GM06990 (cell line): ENCODE data around the gene COL23A1.
A peak's percentile ranks its signal among the peaks of the same experiment; 100 is the strongest.

Experiments
- DNase-seq: peaks from one replicate; pipeline ENCODE4 v3.0.0-alpha.2; 2011; ENCODE audit not compliant: insufficient read length; ENCODE audit errors: extremely low read depth
- H3K27me3 ChIP-seq: replicated peaks from 2 replicates; pipeline ENCODE4 v1.6.0; 2011; ENCODE audit warnings: low read length; ENCODE audit not compliant: control insufficient read depth, insufficient read depth
- H3K36me3 ChIP-seq: 2 replicates; pipeline ENCODE4 v1.5.1; 2011; ENCODE audit warnings: low read length; ENCODE audit not compliant: control insufficient read depth, insufficient read depth
- H3K4me3 ChIP-seq: replicated peaks from 2 replicates; pipeline ENCODE4 v1.5.1; 2011; ENCODE audit warnings: low read depth, mild to moderate bottlenecking, control low read depth, low read length
- TF ChIP-seq, protein P1 (sequence below): IDR thresholded peaks from 2 replicates; pipeline ENCODE4 v1.5.1; 2011; ENCODE audit warnings: low read length, control low read depth, mild to moderate bottlenecking, inconsistent platforms; ENCODE audit not compliant: insufficient read depth, poor library complexity, severe bottlenecking

COL23A1 gene

DNA sequence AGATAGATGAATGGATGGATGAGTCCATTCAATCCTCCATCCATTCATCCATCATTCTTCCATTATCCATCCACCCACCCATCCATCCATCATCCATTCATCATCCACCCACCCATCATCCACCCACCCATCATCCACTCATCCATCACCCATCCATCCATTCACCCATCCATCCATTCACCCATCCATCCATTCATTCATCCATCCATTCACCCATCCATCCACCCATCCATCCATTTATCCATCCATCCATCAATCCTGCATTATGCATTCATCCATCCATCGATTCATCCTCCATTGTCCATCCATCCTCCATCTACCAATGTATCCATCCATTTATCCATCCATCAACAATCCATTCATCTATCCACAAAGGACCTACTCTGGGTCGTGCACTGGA, 344.8 kb downstream of the COL23A1 start:
- H3K27me3 ChIP-seq = no peaks in the 10 kb centered on the region
- TF ChIP-seq, protein P1, sequence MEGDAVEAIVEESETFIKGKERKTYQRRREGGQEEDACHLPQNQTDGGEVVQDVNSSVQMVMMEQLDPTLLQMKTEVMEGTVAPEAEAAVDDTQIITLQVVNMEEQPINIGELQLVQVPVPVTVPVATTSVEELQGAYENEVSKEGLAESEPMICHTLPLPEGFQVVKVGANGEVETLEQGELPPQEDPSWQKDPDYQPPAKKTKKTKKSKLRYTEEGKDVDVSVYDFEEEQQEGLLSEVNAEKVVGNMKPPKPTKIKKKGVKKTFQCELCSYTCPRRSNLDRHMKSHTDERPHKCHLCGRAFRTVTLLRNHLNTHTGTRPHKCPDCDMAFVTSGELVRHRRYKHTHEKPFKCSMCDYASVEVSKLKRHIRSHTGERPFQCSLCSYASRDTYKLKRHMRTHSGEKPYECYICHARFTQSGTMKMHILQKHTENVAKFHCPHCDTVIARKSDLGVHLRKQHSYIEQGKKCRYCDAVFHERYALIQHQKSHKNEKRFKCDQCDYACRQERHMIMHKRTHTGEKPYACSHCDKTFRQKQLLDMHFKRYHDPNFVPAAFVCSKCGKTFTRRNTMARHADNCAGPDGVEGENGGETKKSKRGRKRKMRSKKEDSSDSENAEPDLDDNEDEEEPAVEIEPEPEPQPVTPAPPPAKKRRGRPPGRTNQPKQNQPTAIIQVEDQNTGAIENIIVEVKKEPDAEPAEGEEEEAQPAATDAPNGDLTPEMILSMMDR = no peak
- DNase-seq = no peak

DNA sequence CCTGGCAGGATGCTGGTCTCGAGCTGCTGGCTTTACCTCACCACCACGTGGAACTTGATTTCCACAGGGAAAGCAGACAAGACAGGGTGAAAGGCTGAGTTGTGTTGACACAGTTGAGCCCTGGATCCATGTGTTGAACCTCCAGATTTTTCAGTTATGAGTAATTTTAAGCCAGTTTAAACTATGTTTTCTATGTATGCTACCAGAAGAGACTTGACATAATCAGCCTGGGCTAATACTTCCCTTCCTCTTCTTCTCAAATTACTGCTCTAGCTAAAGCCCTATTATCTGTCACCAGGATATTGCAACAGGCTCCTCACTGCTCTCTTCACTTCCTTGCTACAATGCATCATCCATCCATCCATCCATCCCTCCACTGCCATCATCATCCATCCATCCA, 345.6 kb downstream of the COL23A1 start:
- no peaks in the 10 kb centered on the region for H3K36me3 ChIP-seq
- TF ChIP-seq, protein P1 = no peak
- no peak overlapping the region for H3K4me3 ChIP-seq
- no peak for DNase-seq
- no peaks in the 10 kb centered on the region for H3K27me3 ChIP-seq

More for the DNA sequence above, 344.8 kb downstream of the COL23A1 start:
- Histone ChIP-seq H3K4me3 (no peak overlapping the region), H3K36me3 (no peaks in the 10 kb centered on the region)

DNA sequence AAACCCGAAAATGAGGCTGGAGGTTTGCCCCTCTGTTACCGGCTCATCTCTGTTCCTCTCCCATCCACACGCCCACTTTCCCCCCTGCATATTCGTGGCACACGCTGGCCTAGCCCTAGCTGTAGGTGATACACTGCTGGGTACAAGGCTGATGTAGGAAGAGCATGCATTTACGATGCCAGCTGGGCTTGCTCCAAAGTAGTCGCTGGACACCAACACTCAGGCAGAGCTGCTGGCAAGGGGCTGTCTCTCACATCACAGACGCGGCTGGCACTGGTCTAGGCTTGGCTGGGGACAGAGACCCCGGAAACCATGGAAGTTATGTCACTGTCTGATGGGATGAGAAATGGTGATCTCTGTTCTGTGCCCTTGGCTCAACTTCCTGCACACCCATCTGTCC, 347.8 kb downstream of the COL23A1 start:
- Histone ChIP-seq H3K4me3 (no peak overlapping the region), H3K27me3 (no peaks in the 10 kb centered on the region), H3K36me3 (no peaks in the 10 kb centered on the region)
- no peak for DNase-seq
- TF ChIP-seq, protein P1 = no peak

DNA sequence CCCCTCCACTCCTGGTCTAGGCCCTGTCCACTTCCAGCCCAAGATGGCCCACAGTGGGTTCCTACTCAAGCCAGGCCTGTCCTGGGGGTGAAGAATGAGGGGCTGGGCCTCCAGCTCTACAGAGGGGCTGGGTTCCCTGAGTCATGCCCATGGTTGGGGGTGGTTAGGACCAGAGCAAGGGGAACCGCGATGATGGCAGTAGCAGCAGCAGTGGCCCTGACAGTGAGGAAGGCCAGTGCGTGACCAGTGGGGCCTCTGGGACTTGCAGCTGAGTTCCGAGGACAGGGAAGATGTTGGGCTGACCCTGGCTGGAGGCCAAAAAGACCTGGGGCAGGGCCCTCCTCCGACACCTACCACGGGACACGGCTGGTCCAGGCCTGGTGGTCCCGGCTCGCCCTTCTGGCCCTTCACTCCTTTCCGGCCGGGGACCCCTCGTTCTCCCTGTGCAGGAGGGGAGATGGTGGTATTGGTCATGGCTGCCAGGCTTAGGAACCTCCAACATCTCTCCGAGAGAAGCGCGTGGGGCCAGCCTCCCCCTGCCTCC, 348.4 kb downstream of the COL23A1 start:
- Histone ChIP-seq H3K4me3 (peak overlapping the region; percentile 31; the same call in 1 of the 2 replicates), H3K36me3 (no peaks in the 10 kb centered on the region), H3K27me3 (no peaks in the 10 kb centered on the region)
- no peak for DNase-seq
- TF ChIP-seq, protein P1 = no peak

DNA sequence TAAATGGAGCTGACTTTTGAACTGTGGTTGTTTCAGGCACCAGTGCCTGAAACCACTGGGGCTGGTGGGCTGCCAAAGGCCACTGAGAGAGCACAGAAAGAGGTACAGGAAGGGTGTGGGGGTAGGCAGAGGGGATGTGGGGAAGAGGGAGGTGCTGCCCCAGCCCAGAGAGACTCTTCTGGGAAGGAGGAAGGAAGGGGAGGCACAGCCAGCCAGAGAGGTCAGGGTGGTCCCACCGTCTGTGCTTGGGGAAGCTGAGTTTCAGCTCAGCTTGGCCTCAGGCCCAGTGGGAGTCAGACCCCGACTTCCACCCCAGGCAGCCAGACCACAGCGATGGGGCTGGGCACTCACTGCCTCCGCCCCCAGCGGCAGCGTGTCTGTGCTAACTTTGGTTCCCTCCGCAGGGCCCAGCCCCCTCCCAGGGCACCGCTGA, 348.9 kb downstream of the COL23A1 start:
- TF ChIP-seq, protein P1 = no peak
- H3K4me3 ChIP-seq = peak overlapping the region; percentile 31; the same call in 1 of the 2 replicates
- no peaks in the 10 kb centered on the region for H3K27me3 ChIP-seq
- no peaks in the 10 kb centered on the region for H3K36me3 ChIP-seq
- no peak for DNase-seq

DNA sequence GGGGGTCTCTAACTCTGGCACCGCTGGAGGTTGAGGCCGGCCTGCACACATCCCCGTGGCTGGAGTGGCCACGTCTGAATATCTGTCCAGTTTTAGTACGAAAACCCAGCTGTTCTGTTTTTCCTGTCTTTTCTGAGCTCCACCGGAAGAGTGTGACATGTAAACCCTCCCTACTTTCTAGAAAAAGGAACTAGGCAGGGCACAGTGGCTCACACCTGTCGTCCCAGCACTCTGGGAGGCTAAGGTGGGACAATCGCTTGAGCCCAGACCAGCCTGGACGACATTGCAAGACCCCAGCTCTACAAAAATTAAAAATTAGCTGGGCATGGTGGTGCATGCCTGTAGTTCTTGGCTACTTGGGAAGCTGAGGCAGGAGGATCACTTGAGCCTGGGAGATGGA, 349.4 kb downstream of the COL23A1 start:
- H3K36me3 ChIP-seq = no peaks in the 10 kb centered on the region
- no peaks in the 10 kb centered on the region for H3K27me3 ChIP-seq
- TF ChIP-seq, protein P1 = no peak
- DNase-seq = no peak
- no peak overlapping the region for H3K4me3 ChIP-seq
